ENCODE data around the gene JUN. TPM values are rescaled to one million over a fixed set of nuclear protein-coding genes. Genes with fewer than 3 reads are reported as not detected.

JUN gene
- total RNA-seq, 1 experiment from 2014 or later: 24.9 TPM

GRCh38 chr1:58734630-58735029, 49.2 kb downstream of the JUN start:
- CTCF ChIA-PET: no interaction called here
- no peaks in the 10 kb centered on the region for H3K9me3 ChIP-seq (ENCODE audit: low read depth, low read length, poor library complexity, severe bottlenecking)
- no peak overlapping the region for H3K4me3 ChIP-seq (ENCODE audit: low read depth, low read length, poor library complexity, severe bottlenecking)
- BruUV-seq (replicated peaks): no TSS peak
- intact Hi-C loops (cut with micrococcal nuclease; ENCODE audit: unreplicated experiment): loop anchor here (10.0 kb wide), 1 partner anchor 1210 kb away; no protein-coding TSS in a partner anchor
- no peak for DNase-seq (ENCODE audit: low spot score)
- H3K36me3 ChIP-seq (ENCODE audit: insufficient read depth, low read length, poor library complexity, severe bottlenecking): no peaks in the 10 kb centered on the region
- TF ChIP-seq EZH2 (IDR thresholded peaks at IDR 0.05; ENCODE audit: borderline replicate concordance, low read depth, low read length, poor library complexity, severe bottlenecking) (no peak), CTCF (conservative IDR thresholded peaks at IDR 0.05; ENCODE audit: low read depth, low read length) (no peak)
- no peaks in the 10 kb centered on the region for H3K27me3 ChIP-seq (replicated peaks; ENCODE audit: insufficient read depth, low read depth, low read length, poor library complexity)
- POLR2A ChIA-PET (ENCODE audit: low non-redundant PET): no interaction called here
- H3K27ac ChIP-seq (ENCODE audit: low read depth, low read length, poor library complexity, severe bottlenecking): no peak overlapping the region
- H3K4me1 ChIP-seq (ENCODE audit: insufficient read depth, low read length, poor library complexity, severe bottlenecking): no peaks in the 10 kb centered on the region

- intact Hi-C loops (cut with micrococcal nuclease; ENCODE audit: unreplicated experiment): loop anchor here (10.0 kb wide), 1 partner anchor 1213 kb away; no protein-coding TSS in a partner anchor
- no TSS peak for BruUV-seq (replicated peaks)
- H3K36me3 ChIP-seq (ENCODE audit: insufficient read depth, low read length, poor library complexity, severe bottlenecking): no peaks in the 10 kb centered on the region
- H3K4me3 ChIP-seq (ENCODE audit: low read depth, low read length, poor library complexity, severe bottlenecking): no peak overlapping the region
- H3K4me1 ChIP-seq (ENCODE audit: insufficient read depth, low read length, poor library complexity, severe bottlenecking): no peaks in the 10 kb centered on the region
- H3K27ac ChIP-seq (ENCODE audit: low read depth, low read length, poor library complexity, severe bottlenecking): no peak overlapping the region
- TF ChIP-seq EZH2 (IDR thresholded peaks at IDR 0.05; ENCODE audit: borderline replicate concordance, low read depth, low read length, poor library complexity, severe bottlenecking) (no peak), CTCF (conservative IDR thresholded peaks at IDR 0.05; ENCODE audit: low read depth, low read length) (no peak)
- no peak for DNase-seq (ENCODE audit: low spot score)
- no peaks in the 10 kb centered on the region for H3K9me3 ChIP-seq (ENCODE audit: low read depth, low read length, poor library complexity, severe bottlenecking)
- POLR2A ChIA-PET (ENCODE audit: low non-redundant PET): no interaction called here
- no peaks in the 10 kb centered on the region for H3K27me3 ChIP-seq (replicated peaks; ENCODE audit: insufficient read depth, low read depth, low read length, poor library complexity)
- CTCF ChIA-PET: no interaction called here
Measured at GRCh38 chr1:58732087-58732775, 51.6 kb downstream of the JUN start.

Other genes starting within 250 kb of the JUN start
- gene OMA1, start 237.3 kb downstream of the JUN start, total RNA-seq (2021): 11.9 and 14.6 TPM in 2 replicates
- not detected in 2 replicates for gene TACSTD2, start 206.8 kb downstream of the JUN start, total RNA-seq (2021)
- 38.8 and 45.1 TPM in 2 replicates for gene MYSM1, start 84.0 kb downstream of the JUN start, total RNA-seq (2021)